ENCODE measurements around the gene HS3ST3A1.
A peak's percentile ranks its signal among the peaks of the same experiment; 100 is the strongest.
"Not testable (repeated sequence)": the region's sequence is repeated elsewhere in the genome, so short reads cannot be mapped to it uniquely, and the experiment has no call there.

Gene HS3ST3A1

DNA sequence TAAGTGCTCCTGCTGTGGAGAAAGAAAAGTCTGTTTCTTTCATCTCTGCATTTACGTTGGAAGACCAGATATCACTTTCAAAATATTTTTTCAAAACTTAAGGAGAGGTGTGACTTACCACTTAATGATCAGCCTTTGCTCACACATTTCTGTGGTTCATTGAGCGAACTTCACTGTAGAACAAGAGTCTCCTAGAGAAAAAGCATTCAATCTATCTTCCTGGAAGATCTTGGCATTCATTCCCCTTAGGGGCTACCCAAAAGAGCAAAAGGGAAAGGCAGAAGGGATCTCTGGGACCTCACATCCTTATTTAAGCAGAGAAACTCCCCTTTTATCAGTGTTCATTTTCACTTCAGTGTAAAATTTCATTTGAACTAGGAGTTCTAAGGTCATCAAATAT lies 61.2 kb downstream of the HS3ST3A1 start:
- DNase-seq, result no peak

DNA sequence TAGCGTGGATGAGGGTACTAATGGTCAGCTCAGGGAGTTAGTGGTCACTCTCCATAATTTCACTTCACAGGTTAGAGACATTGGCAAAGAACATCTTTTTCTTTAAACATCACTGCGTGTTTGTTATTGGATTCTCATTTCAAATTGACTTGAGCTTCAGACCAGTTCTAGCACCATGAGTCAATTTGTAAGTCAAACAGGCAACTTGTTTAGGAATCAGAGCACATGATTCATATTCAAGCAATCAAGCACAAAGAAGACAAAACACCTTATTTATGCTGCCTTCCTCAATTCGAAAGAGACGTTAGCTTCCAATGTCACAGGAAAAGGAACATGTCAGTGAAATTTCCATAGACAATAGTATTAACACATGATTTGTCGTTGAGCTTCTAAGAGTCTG lies 62.3 kb downstream of the HS3ST3A1 start:
- DNase-seq, result no peak

DNA sequence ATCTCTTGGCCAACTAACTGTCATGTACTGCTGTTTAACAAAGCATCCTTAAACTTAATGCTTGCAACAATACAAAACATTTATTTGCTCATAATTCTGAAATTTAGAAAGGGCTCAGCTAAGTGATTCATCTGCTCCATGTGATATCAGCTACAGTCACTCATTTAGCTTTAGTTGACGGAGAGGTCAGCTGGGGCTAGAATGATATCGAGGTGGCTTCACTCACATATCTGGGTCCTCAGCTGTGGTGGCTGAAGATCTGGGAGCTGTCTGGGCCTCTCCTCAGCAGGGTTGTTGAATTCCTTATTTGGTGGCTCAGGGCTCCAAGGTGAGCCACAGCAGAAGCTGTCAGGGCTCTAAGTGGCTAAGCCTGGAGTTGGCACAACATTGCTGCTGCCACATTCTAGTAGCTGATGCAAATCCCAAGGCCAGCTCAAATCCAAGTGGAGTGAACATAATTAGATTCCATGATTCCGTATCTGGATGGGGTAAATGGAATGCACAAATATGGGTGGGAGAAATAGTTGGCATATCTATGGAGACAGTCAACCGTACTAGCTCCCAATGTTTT lies 62.8 kb downstream of the HS3ST3A1 start:
- DNase-seq, result no peak

DNA sequence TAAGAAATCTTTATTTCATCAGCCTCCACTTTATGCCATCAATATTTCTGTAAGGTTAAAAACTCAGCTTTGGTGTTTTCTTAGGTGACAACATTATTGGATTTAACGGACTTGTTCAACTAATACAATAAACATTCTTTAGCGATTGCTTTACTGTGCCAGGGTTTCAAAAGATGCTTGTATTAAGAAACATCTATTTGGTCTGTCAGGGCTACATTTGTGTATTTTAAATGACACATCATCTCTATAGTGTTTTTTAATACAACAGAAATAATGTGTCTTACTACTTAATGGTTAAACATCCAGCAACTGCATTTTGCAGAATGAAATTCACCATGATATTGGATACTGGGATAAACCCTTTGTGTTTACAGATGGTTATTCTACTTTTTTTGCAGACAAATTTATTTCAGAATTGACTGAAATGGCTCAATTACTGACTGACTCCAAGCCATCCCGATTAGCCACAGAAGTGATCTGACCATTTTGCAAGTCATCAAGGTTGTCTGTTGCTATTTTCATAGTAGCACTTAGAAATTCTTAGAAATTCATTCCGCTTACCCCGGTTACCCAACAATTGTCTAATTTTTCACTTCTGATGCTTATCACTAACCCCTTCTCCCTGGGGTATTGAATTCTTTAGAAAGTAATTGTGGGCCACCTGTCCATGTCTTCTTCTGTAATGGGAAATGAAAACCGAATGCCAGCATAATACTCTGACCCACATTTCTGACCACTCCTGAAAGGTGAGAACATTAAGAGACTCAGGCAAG lies 63.7 kb downstream of the HS3ST3A1 start:
- no peak for DNase-seq

DNA sequence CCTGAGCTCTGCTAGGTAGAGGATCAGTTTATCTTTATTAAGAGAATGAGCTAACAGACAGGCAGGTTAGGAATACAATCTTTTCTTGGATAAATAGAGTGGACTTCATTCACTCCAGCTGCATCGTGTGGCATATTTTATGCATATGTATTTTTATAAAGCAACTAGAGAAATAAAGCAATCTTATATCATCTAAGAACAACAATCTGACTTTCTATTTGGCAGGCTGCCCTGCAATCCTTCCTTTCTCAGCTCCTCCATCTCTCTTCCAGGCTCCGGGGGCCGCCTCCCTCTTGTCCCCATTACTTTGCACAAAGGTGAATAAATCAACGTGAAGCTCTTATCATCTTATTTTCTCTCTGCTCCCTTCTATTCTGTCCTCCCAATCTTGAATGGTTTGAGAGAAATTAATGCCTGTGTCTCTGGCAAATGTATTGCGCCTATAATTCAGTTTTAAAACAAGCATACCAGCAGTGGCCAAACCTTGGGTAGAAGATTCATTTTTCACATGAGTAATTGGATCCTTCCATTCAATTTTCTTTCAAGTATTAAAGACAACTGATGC lies 64.5 kb downstream of the HS3ST3A1 start:
- DNase-seq, result no peak

DNA sequence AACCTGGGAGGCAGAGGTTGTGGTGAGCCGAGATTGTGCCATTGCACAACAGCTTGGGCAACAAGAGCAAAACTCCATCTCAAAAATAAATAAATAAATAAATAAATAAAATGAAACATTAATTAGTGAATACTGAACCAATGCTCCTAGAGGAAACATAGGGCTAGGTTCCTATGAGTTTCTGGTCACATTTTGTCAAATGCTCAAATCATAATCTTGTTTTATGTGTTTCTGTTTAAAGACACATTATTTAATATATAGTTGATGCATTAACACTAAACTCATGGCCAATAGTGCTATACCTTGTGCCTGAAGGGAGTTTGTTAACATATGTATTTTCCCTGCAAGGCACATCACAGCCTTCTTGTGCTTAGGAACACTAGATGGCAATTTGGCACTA lies 66.8 kb downstream of the HS3ST3A1 start:
- no peak for DNase-seq

DNA sequence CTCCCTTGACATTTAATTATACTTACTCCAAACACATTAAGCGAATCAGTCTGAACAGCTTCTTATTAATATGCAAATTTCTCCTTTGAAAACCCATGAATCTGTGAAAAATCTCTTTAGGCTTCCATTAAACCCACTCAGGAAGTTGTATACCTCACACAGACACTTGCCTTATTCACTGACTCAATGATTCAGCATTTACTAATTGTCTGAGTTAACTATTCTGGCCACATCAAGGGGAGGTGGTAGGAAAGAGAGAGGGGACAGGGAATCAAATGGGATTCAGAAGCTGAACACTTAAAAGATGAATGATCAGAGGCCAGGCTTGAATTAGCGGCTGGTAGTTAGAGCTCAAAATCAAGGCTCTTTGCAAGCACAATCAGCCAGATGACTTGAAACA lies 70.0 kb downstream of the HS3ST3A1 start:
- DNase-seq, result no peak

DNA sequence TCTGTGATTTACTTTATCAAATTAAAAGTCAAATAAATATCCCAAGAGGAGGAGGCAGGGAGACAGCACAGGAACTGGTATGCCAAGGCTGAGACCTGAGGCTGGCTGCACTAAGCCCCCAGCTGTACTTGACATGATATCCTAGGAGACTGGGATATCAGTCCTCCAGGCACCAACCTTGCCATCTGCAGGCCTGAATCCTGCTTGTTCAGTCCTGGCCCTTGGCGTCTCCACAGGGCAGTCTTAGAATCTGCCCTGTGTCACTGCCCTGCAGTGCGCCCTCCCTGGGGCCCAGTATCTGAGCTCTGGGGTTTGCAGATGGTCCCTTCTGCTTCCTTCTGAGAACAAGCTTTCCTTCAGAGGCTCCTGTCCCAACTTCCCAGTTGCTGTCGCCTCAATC lies 75.9 kb downstream of the HS3ST3A1 start:
- no peak for DNase-seq

DNA sequence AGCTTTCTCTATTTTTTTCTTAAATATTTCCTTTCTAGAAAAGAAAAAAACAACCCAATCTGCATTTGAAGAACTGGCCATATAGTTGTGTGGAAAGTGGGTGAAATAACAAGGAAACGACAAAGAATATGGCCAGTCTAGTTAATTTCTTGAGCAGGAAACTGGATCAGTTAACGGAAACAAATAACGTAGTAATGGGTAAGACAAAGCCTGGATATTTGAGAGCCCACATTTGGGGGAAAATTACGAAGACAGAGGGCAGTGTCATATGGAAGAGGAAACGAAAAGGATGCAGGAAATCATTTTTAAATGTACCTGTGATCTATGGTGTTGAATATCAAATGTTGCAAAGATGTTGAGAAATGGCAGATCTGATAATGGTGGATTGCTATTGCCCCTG lies 78.6 kb downstream of the HS3ST3A1 start:
- DNase-seq, result no peak

DNA sequence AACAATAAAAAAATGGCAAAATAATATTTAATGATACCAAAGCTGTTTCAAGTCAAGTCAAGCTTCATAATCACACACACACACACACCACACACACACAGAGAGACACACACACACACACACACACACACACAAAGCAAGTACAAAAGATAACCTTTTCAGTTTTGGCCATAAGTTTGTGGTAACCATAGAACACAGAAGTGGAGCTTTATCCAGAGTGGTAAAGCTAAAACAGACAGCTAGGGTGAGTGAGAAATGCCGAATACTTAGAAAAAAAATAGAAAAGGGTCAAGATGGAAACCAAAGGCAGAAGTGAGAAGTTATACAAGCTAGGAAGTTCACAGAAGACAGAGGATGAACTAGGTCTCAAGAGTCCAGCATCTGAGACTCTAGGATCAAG lies 79.0 kb downstream of the HS3ST3A1 start:
- no peak for DNase-seq

DNA sequence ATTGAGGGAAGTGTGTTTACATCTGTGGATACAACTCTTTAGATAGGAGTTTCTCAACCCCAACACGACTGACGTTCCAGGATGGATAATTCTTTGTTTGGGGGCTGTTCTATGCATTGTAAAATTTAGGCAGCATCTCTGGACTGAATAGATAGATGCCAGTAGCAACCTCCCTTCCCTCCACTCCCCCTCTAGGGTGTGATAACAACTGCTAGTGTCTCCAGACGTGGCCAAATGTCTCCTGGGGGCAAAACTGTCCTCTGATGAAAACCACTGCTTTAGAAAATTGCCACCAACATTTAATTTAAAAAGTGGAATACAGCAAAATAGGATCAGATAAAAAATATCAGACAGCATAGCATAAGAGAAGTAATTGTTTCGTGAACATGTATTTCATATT lies 79.9 kb downstream of the HS3ST3A1 start:
- no peak for DNase-seq

DNA sequence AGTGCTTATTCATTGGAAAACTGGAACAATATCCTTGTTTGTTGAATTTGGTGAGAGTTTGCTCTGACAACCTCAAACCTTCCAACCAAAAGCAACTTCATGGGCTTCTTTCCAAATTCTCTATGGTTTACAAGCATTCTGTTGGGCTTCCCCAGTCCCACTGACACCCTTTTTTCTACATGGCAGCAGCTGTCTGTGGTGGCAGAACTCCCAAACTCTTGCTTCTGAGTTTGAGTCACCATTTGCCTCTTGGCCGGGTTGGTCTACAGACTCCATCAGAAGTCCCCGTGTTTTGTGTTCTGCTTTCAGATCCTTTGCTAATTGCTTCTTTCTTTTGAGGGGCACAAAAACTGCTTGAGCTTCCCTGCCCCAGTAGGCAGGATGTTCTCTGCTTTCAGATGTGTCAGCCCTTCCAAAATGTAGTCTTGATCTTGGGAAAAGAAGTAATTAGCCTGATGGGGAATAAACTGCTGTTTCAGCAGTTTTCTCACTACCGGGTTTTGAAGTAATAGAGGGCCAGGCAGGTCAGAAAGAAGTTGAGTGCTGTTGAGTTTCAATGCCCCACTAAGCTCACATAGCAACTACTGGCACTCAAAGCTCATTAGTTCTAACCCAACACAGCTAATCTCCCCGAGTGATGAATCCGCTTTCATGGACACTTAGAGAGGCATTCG lies 80.7 kb downstream of the HS3ST3A1 start:
- peak in 3 of 56 donors; percentile 0 to 13 (median 1) for DNase-seq

DNA sequence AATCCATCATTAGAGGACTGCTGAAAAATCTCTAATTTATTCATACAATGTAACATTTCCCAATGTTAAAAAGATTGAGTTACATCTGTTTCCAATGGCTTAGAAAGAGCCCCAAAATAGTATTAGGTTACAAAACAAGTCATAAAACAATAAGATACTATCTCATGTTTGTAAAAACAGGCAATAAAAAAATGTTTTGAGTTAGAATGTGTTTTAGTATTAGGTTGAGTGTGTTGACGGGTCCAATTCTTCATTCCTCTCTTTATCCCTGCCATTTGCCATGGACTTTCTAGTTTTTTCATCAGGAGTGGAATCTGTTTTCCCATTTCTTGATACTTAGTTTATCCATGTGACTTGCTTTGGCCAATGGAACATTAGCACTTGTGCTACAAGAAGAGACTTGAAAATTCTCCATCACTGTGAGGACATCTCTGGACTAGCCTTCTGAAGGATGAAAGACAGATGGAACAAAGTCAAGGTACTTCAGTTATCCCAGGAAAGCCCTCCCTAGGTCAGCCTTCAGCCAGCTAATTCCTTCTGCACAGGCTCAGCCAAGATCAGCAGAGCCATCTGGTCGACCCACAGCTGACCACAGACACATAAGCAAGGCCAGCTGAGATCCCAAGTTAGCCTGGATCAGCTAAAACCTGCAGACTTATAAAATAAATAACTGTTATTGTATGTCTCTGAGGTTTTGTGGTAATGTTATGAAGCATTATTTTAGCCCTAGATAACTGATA lies 83.3 kb downstream of the HS3ST3A1 start:
- no peak for DNase-seq

DNA sequence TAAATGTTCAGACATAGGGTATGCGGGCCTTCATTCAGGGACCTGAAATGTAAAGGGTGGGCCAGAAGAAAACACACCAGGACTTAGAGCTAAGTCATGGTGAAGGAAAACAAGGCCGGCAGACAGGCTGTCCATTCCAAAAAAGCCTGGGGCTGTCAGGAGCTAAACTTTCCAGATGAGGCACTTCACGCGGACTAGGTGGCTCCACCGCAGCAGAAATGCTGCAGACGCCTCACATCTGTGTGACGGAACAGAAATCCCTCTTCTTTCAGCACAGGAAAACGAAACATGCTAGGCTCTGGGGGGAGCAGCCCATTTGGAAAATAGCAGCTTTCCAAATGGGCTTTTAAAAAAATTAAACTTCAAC lies 88.7 kb downstream of the HS3ST3A1 start:
- DNase-seq, result no peak

DNA sequence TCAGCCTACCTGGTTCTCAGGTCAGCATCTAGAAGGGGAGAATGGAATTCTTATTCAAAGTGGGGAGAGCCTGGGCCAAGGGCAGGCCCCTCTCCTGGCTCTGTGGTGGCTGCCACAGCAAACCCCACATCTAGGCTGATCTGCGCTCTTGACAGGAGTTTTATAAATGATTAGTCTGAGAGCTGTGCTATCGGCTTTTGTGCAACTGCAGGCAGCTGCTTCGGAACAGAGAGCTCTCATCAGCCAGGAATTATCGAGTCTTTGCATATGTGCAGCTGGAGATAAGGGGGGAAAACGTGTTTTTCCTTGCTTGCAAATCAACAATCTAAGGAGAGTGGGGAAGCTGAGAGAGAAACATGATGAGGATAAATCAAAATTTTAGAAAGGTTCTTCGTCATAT lies 91.7 kb downstream of the HS3ST3A1 start:
- DNase-seq, result no peak

DNA sequence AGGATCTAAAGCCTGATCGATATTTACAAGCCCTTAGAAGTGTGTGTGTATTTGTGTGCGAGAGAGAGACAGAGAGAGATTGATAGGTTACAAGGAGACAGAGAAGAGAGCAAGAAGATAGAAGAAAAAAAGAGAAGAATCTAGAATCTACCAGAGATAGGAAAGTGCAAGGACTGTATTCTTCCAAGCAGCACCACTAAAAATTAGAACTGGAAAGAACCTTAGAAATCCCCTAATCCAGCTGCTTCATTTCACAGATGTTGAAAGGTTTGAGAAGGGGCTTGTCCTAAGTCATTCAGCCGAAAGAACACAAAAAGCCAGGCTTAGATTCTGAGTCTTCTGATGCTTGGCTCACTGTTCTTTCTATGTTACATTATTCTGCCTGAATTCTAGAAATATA lies 92.2 kb downstream of the HS3ST3A1 start:
- no peak for DNase-seq

DNA sequence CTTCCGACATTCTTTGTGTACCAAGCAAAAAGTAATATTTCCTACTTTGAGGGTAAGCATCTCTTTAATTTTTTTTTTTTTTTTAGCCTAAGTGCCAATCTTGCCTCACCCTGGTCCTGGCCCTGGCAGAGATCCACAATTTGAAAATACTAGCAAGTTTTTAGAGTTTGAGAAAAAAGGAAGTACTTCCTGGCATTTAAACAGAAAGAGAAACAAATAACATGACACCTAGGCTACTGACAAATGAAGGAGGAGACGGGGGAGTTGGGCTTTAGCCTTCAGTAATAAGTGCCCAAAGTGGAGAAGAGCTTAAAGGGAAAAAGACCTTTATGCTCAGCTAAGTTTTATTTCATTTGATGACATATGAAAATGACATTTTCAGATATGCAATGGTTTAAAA lies 92.8 kb downstream of the HS3ST3A1 start:
- no peak for DNase-seq

DNA sequence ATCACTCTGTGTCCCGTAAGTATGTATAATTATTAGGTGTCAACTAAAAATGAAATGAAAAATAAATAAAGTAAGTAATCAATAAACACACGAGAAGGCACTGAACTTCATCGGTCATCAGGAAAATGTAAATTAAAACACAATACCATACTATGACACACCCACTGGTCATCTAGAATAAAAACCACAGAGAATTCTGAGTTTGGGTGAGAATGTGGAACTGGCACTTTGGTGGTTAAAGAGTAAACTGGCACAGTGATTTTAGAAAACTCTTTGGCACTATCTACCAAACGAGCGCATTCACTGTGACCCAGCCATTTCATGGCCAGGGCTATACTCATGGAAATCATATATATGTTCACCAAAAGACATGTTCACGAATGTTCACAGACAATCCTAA lies 98.2 kb downstream of the HS3ST3A1 start:
- DNase-seq, result no peak

DNA sequence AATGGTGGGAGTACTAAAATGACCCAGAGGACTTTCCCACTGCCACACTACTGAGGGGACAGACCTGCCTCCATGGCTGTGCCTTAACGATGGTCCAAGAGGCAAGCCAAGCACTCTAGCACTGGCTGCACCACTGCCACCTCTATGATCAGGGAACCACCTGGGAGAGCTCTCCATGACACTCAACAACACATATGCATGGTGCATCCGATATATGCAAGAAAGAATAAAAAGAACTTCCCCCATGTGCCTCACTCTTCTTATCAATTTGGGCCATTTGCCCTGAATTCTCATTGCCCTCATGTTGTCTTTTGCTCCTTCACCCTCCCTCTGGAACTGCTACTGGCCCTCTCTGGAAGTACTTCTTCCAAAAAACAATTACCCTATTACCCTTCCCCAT lies 99.5 kb downstream of the HS3ST3A1 start:
- DNase-seq, result no peak

DNA sequence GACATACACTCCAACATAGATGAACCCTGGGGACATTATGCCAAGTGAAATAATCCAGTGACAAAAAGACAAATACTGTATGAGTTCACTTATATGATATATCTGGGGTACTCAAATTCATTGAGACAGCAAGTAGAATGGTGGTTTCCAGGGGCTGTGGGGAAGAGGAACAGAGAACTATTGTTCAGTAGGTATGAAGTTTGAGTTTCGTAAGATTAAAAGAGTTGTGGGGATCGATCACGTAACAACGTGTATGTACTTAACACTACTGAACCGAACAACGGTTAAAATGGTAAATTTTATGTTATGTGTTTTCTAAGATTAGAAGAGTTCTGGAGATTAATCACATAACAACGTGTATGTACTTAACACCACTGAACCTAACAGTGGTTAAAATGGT lies 100.8 kb downstream of the HS3ST3A1 start:
- DNase-seq, result no peak

DNA sequence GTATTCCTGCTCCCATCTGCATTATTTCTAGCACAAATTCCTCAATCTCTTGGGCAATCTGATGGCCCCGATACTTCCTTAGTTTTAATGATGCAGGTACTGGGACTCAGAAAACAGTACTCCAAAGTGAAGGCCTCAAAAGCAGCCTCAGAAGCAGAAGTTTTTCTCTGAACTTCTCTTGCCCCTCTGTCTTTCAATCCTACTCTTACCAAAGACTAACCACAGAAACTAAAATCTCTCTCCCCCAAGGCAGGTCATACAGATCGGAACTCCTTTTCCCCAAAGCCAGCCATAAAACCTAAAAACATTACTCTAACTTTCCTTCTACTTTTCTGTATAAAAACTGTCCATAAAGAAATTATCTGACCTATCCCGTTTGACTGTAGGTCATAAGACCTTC lies 103.5 kb downstream of the HS3ST3A1 start:
- no peak for DNase-seq

DNA sequence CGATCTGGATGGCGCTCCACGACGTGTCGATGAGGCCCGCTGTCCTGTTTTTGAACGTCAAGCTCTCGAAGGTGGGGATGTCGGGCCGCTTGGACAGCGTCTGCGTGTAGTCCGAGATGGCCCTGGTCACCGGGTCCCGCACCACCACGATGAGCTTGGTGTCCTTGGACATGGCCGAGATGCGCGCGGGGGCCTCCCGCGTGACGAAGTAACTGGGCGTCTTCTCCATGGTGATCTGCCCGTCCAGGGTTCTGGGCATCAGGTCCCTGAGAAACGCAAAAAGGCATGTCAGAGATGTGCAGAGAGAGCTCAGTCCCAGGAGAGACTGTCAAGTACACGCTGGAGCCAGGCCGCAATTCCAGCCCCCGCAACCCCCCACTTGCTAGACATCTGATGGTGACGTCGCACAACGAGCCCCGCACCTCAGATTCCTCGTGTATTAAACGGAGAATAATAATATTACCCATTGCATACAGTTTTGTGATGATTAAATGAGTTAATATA lies 105.1 kb downstream of the HS3ST3A1 start:
- DNase-seq, result not testable (repeated sequence)

Data from amygdala (tissue), 56 donors.